Measurements from ENCODE around the gene ANAPC16.
A peak's percentile ranks its signal among the peaks of the same experiment; 100 is the strongest.
"Not testable (repeated sequence)": the region's sequence is repeated elsewhere in the genome, so short reads cannot be mapped to it uniquely, and the experiment has no call there.

Gene ANAPC16

GRCh38 chr10:72243822-72244437, 28.1 kb downstream of the ANAPC16 start:
- no peak for DNase-seq (ENCODE audit: low read depth)

- DNase-seq (ENCODE audit: low read depth) = no peak
Measured at GRCh38 chr10:72244573-72245038, 28.8 kb downstream of the ANAPC16 start.

- no peak for DNase-seq (ENCODE audit: low read depth)
Measured at GRCh38 chr10:72245949-72246525, 30.2 kb downstream of the ANAPC16 start.

- peak; percentile 56 for DNase-seq (ENCODE audit: low read depth)
Measured at GRCh38 chr10:72248468-72249151, 32.8 kb downstream of the ANAPC16 start.

- DNase-seq (ENCODE audit: low read depth) = not testable (repeated sequence)
Measured at GRCh38 chr10:72249176-72249862, 33.5 kb downstream of the ANAPC16 start.

- DNase-seq (ENCODE audit: low read depth) = no peak
Measured at GRCh38 chr10:72250666-72251065, 34.9 kb downstream of the ANAPC16 start.

- DNase-seq (ENCODE audit: low read depth) = no peak
Measured at GRCh38 chr10:72251635-72252034, 35.8 kb downstream of the ANAPC16 start.

GRCh38 chr10:72252972-72253371, 37.2 kb downstream of the ANAPC16 start:
- no peak for DNase-seq (ENCODE audit: low read depth)

- no peak for DNase-seq (ENCODE audit: low read depth)
Measured at GRCh38 chr10:72253578-72253977, 37.8 kb downstream of the ANAPC16 start.

- no peak for DNase-seq (ENCODE audit: low read depth)
Measured at GRCh38 chr10:72254813-72255568, 39.2 kb downstream of the ANAPC16 start.

- DNase-seq (ENCODE audit: low read depth) = no peak
Measured at GRCh38 chr10:72255977-72256729, 40.3 kb downstream of the ANAPC16 start.

- no peak for DNase-seq (ENCODE audit: low read depth)
Measured at GRCh38 chr10:72257051-72257892, 41.5 kb downstream of the ANAPC16 start.

- no peak for DNase-seq (ENCODE audit: low read depth)
Measured at GRCh38 chr10:72258617-72259016, 42.8 kb downstream of the ANAPC16 start.

GRCh38 chr10:72259491-72260238, 43.9 kb downstream of the ANAPC16 start:
- DNase-seq (ENCODE audit: low read depth) = no peak

- DNase-seq (ENCODE audit: low read depth) = peak; percentile 68
Measured at GRCh38 chr10:72260239-72260975, 44.6 kb downstream of the ANAPC16 start.

GRCh38 chr10:72260976-72261783, 45.4 kb downstream of the ANAPC16 start:
- DNase-seq (ENCODE audit: low read depth) = no peak

GRCh38 chr10:72261784-72262404, 46.1 kb downstream of the ANAPC16 start:
- DNase-seq (ENCODE audit: low read depth) = no peak
